ENCODE data around the gene TMEM156. TPM values are rescaled to one million over a fixed set of nuclear protein-coding genes. Genes with fewer than 3 reads are reported as not detected.
"Not testable (repeated sequence)": the region's sequence is repeated elsewhere in the genome, so short reads cannot be mapped to it uniquely, and the experiment has no call there.

TMEM156 gene
- total RNA-seq, 2 donors from 2014 or later, result 0.27 to 0.51 TPM

GRCh38 chr4:39042366-39042765, 10.2 kb upstream of the TMEM156 start:
- H3K9me3 ChIP-seq, result no peaks in the 10 kb centered on the region
- DNase-seq (ENCODE audit: low spot score), result no peak
- 84% methylated on average over 1 of the region's 1 CpG for WGBS
- TF ChIP-seq POLR2AphosphoS5 (IDR thresholded peaks at IDR 0.05) (no peak), POLR2A (IDR thresholded peaks at IDR 0.05) (no peak), CTCF (IDR thresholded peaks at IDR 0.05) (no peak)
- no peak overlapping the region for H3K27ac ChIP-seq
- H3K4me1 ChIP-seq (replicated peaks), result no peaks in the 10 kb centered on the region
- no peak overlapping the region for H3K4me3 ChIP-seq
- H3K36me3 ChIP-seq, result no peaks in the 10 kb centered on the region
- no peaks in the 10 kb centered on the region for H3K27me3 ChIP-seq (replicated peaks; ENCODE audit: insufficient read depth)
- intact Hi-C loops (cut with DNase I), result loop anchor here (5.0 kb wide), 1 partner anchor 100 kb away; no protein-coding TSS in a partner anchor

GRCh38 chr4:39039108-39039507, 6.9 kb upstream of the TMEM156 start:
- no peak for DNase-seq (ENCODE audit: low spot score)
- Histone ChIP-seq H3K27me3 (replicated peaks; ENCODE audit: insufficient read depth) (no peaks in the 10 kb centered on the region), H3K36me3 (no peaks in the 10 kb centered on the region), H3K4me3 (no peak overlapping the region), H3K9me3 (no peaks in the 10 kb centered on the region), H3K4me1 (replicated peaks) (no peaks in the 10 kb centered on the region), H3K27ac (no peak overlapping the region)
- TF ChIP-seq POLR2AphosphoS5 (IDR thresholded peaks at IDR 0.05) (no peak), CTCF (IDR thresholded peaks at IDR 0.05) (no peak), POLR2A (IDR thresholded peaks at IDR 0.05) (no peak)
- WGBS, result 95% methylated on average over 3 of the region's 3 CpGs
- intact Hi-C loops (cut with DNase I), result no loop called here

GRCh38 chr4:39037941-39038340, 5.7 kb upstream of the TMEM156 start:
- TF ChIP-seq CTCF (IDR thresholded peaks at IDR 0.05) (no peak), POLR2A (IDR thresholded peaks at IDR 0.05) (no peak), POLR2AphosphoS5 (IDR thresholded peaks at IDR 0.05) (no peak)
- no peak overlapping the region for H3K4me3 ChIP-seq
- no peak for DNase-seq (ENCODE audit: low spot score)
- H3K9me3 ChIP-seq, result no peaks in the 10 kb centered on the region
- H3K27me3 ChIP-seq (replicated peaks; ENCODE audit: insufficient read depth), result no peaks in the 10 kb centered on the region
- intact Hi-C loops (cut with DNase I), result no loop called here
- H3K4me1 ChIP-seq (replicated peaks), result no peaks in the 10 kb centered on the region
- no peaks in the 10 kb centered on the region for H3K36me3 ChIP-seq
- H3K27ac ChIP-seq, result peak overlapping the region; percentile 25 to 54
- 17% methylated on average over 3 of the region's 3 CpGs for WGBS

- H3K36me3 ChIP-seq, result no peaks in the 10 kb centered on the region
- no peaks in the 10 kb centered on the region for H3K4me1 ChIP-seq (replicated peaks)
- no peaks in the 10 kb centered on the region for H3K27me3 ChIP-seq (replicated peaks; ENCODE audit: insufficient read depth)
- H3K4me3 ChIP-seq, result no peak overlapping the region
- peak overlapping the region; percentile 25 to 54 for H3K27ac ChIP-seq
- DNase-seq (ENCODE audit: low spot score), result no peak
- TF ChIP-seq POLR2A (IDR thresholded peaks at IDR 0.05), result no peak
- TF ChIP-seq POLR2AphosphoS5 (IDR thresholded peaks at IDR 0.05), result no peak
- no peak for TF ChIP-seq CTCF (IDR thresholded peaks at IDR 0.05)
- WGBS, result 31% methylated on average over 4 of the region's 4 CpGs
- intact Hi-C loops (cut with DNase I), result no loop called here
- H3K9me3 ChIP-seq, result no peaks in the 10 kb centered on the region
Observed at GRCh38 chr4:39037491-39037825, 5.2 kb upstream of the TMEM156 start.

GRCh38 chr4:39036172-39036571, 4.0 kb upstream of the TMEM156 start:
- intact Hi-C loops (cut with DNase I), result no loop called here
- Histone ChIP-seq H3K4me3 (no peak overlapping the region), H3K27me3 (replicated peaks; ENCODE audit: insufficient read depth) (no peaks in the 10 kb centered on the region), H3K4me1 (replicated peaks) (no peaks in the 10 kb centered on the region), H3K36me3 (no peaks in the 10 kb centered on the region), H3K27ac (no peak overlapping the region), H3K9me3 (no peaks in the 10 kb centered on the region)
- TF ChIP-seq CTCF (IDR thresholded peaks at IDR 0.05) (no peak), POLR2A (IDR thresholded peaks at IDR 0.05) (no peak), POLR2AphosphoS5 (IDR thresholded peaks at IDR 0.05) (no peak)
- WGBS, result 59% methylated on average over 7 of the region's 7 CpGs
- no peak for DNase-seq (ENCODE audit: low spot score)

- H3K4me3 ChIP-seq; H3K4me1 ChIP-seq (replicated peaks); intact Hi-C loops (cut with DNase I); DNase-seq (ENCODE audit: low spot score); H3K27me3 ChIP-seq (replicated peaks; ENCODE audit: insufficient read depth); H3K9me3 ChIP-seq; H3K27ac ChIP-seq; H3K36me3 ChIP-seq: not testable (repeated sequence)
- WGBS, result 89% methylated on average over 6 of the region's 6 CpGs
Observed at GRCh38 chr4:39031590-39032020, 604 bp downstream of the TMEM156 start.
